HepG2 (cell line): Measurements from ENCODE around the gene TTC38. TPM values are rescaled to one million over a fixed set of nuclear protein-coding genes. Genes with fewer than 3 reads are reported as not detected.
A peak's percentile ranks its signal among the peaks of the same experiment; 100 is the strongest.

Experiments
- ATAC-seq: fragments of 200-7000 bp; cut with Tn5 transposase; 3 replicates; pipeline ENCODE4 v1.9.1; 2020; ENCODE audit warnings: mild to moderate bottlenecking, moderate library complexity
- BruUV-seq: library from RNA; stranded (reverse); fragments of 400-500 nt; replicated peaks from 2 replicates; lab custom pipeline; 2021; lab: Mats Ljungman, UMichigan
- CTCF ChIA-PET: fragments of 300-600 bp; formaldehyde crosslinking; extraction: SDS; loops from one replicate; lab custom pipeline; 2021; ENCODE audit warnings: low total read pairs, inconsistent platforms, low intra/inter-chr PET ratio; lab: Yijun Ruan, JAX
- POLR2A ChIA-PET: fragments of 350-600 bp; sonication (Branson Sonifier 250); formaldehyde crosslinking; loops from one replicate; lab custom pipeline; 2020; ENCODE audit warnings: antibody characterized with exemption, inconsistent platforms; lab: Yijun Ruan, JAX
- DNase-seq: peaks from one replicate; pipeline ENCODE4 v3.0.0-alpha.2; 2015; ENCODE audit warnings: low spot score
- FAIRE-seq: peaks from 3 replicates; lab custom pipeline; 2011; peaks lifted over from hg19 to GRCh38; lab: Jason Lieb, UNC
- H2AFZ ChIP-seq: one replicate; pipeline ENCODE4 v1.6.1; 2011; ENCODE audit warnings: low read length, inconsistent platforms
- H3K27ac ChIP-seq: fragments of 300-600 bp; 3 replicates; pipeline ENCODE4 v1.8.0; 2011; ENCODE audit warnings: mixed run types, mild to moderate bottlenecking, mixed read lengths, low read length, inconsistent platforms; ENCODE audit not compliant: insufficient read depth; ENCODE audit errors: extremely low read length
- H3K27me3 ChIP-seq, 2 experiments: fragments of 200-600 bp in 1 of 2; 2 replicates in 1 of 2; 3 replicates in 1 of 2; pipeline versions ENCODE4 v1.6.0 to v1.8.0; 2011; ENCODE audit warnings: low read length in 2 of 2, mild to moderate bottlenecking in 2 of 2, moderate library complexity in 2 of 2, inconsistent platforms in 1 of 2; ENCODE audit not compliant: insufficient read depth in 2 of 2, control insufficient read depth in 1 of 2
- H3K36me3 ChIP-seq, 2 experiments: fragments of 200-600 bp in 1 of 2; replicated peaks in 1 of 2; 2 replicates in 1 of 2; 3 replicates in 1 of 2; pipeline versions ENCODE4 v1.5.1 to v1.8.0; 2011; ENCODE audit warnings: low read length in 2 of 2, inconsistent platforms in 1 of 2; ENCODE audit not compliant: insufficient read depth in 2 of 2, control insufficient read depth in 1 of 2
- H3K4me1 ChIP-seq: 2 replicates; pipeline ENCODE4 v1.5.1; 2012; ENCODE audit warnings: low read length, inconsistent platforms; ENCODE audit not compliant: insufficient read depth
- H3K4me2 ChIP-seq: 2 replicates; pipeline ENCODE4 v1.6.0; 2011; ENCODE audit warnings: low read depth, low read length, inconsistent platforms
- H3K4me3 ChIP-seq, 3 experiments: fragments of 200-600 bp in 1 of 3; sonication (generic), shearing (Covaris generic) in 1 of 3; replicated peaks in 1 of 3; 2 replicates each; pipeline ENCODE4 v1.5.1; 2011 to 2016; ENCODE audit warnings: low read length in 3 of 3, inconsistent platforms in 2 of 3, low read depth in 2 of 3, mild to moderate bottlenecking in 2 of 3, control low read depth in 1 of 3, mixed read lengths in 1 of 3; ENCODE audit not compliant: insufficient read depth in 1 of 3
- H3K79me2 ChIP-seq: one replicate; pipeline ENCODE4 v1.6.1; 2011; ENCODE audit warnings: low read length, inconsistent platforms; ENCODE audit not compliant: insufficient read depth
- H3K9ac ChIP-seq: 2 replicates; pipeline ENCODE4 v1.6.0; 2011; ENCODE audit warnings: mild to moderate bottlenecking, low read depth, low read length, inconsistent platforms; ENCODE audit not compliant: insufficient read depth
- H3K9me3 ChIP-seq: 2 replicates; pipeline ENCODE4 v1.5.1; 2012; ENCODE audit warnings: mild to moderate bottlenecking, low read length
- H4K20me1 ChIP-seq: 2 replicates; pipeline ENCODE4 v1.6.0; 2011; ENCODE audit warnings: inconsistent platforms, mild to moderate bottlenecking, low read length, moderate library complexity; ENCODE audit not compliant: insufficient read depth
- BCL6 ChIP-seq: IDR thresholded peaks from 2 replicates; pipeline ENCODE4 v1.6.1; 2016; ENCODE audit warnings: missing genetic modification reagents, missing compliant biosample characterization
- GFI1 ChIP-seq: sonication (generic); formaldehyde crosslinking; IDR thresholded peaks from 2 replicates; pipeline ENCODE4 v1.5.0; 2020; ENCODE audit warnings: missing genetic modification reagents, mild to moderate bottlenecking, borderline replicate concordance
- NCOA1 ChIP-seq: sonication (generic); formaldehyde crosslinking; IDR thresholded peaks from 2 replicates; pipeline ENCODE4 v1.9.0; 2021; ENCODE audit warnings: missing genetic modification reagents
- NR2F1 ChIP-seq, 2 experiments: fragments of 450-650 bp in 1 of 2; formaldehyde crosslinking in 1 of 2; IDR thresholded peaks; 2 replicates each; pipeline versions ENCODE4 v1.5.0 to v1.6.1; 2016 to 2020; ENCODE audit warnings: mild to moderate bottlenecking in 1 of 2, missing compliant biosample characterization in 1 of 2, missing genetic modification reagents in 1 of 2, moderate library complexity in 1 of 2
- NR2F2 ChIP-seq: IDR thresholded peaks from 2 replicates; pipeline ENCODE4 v1.6.1; 2012; ENCODE audit warnings: low read depth, inconsistent platforms, borderline replicate concordance
- NR2F6 ChIP-seq, 2 experiments: IDR thresholded peaks; 2 replicates each; pipeline ENCODE4 v1.6.1; 2016; ENCODE audit warnings: antibody characterized with exemption in 1 of 2, mild to moderate bottlenecking in 1 of 2
- RARA ChIP-seq: IDR thresholded peaks from 2 replicates; pipeline ENCODE4 v1.6.1; 2016; ENCODE audit warnings: missing genetic modification reagents, missing compliant biosample characterization
- REL ChIP-seq: sonication (generic); formaldehyde crosslinking; conservative IDR thresholded peaks from 2 replicates; pipeline ENCODE4 v1.8.0; 2022; ENCODE audit warnings: mild to moderate bottlenecking, missing genetic modification reagents, moderate library complexity
- TBX2 ChIP-seq: sonication (generic); formaldehyde crosslinking; IDR thresholded peaks from 2 replicates; pipeline ENCODE4 v1.5.0; 2020; ENCODE audit warnings: missing genetic modification reagents, mild to moderate bottlenecking, borderline replicate concordance
- XBP1 ChIP-seq: sonication (generic); formaldehyde crosslinking; IDR thresholded peaks from 2 replicates; pipeline ENCODE4 v1.5.0; 2020; ENCODE audit warnings: missing genetic modification reagents
- ZNF101 ChIP-seq: sonication (generic); formaldehyde crosslinking; IDR thresholded peaks from 2 replicates; pipeline ENCODE4 v1.4.0; 2020; ENCODE audit warnings: mild to moderate bottlenecking, low read depth, missing genetic modification reagents, borderline replicate concordance
- ZNF589 ChIP-seq: sonication (generic); formaldehyde crosslinking; conservative IDR thresholded peaks from 2 replicates; pipeline ENCODE4 v1.8.0; 2022; ENCODE audit warnings: mild to moderate bottlenecking, moderate library complexity, missing genetic modification reagents
- WGBS: methylation state at CpG from one replicate; pipeline ENCODE4 v1.1.6; 2017; ENCODE audit warnings: low lambda C conversion rate; 5-methylcytosine and 5-hydroxymethylcytosine counted together
- in situ Hi-C: cut with HindIII; loops from 2 replicates; pipeline ENCODE4 v1.10.0; 2017; ENCODE audit warnings: low pct_unique_long_range_greater_than_20kb; ENCODE audit not compliant: extremely low pct_ligation_motif_present
- intact Hi-C: fragments of 100-400 bp; cut with micrococcal nuclease; formaldehyde crosslinking; loops from one replicate; pipeline ENCODE4 v1.10.0; 2022; ENCODE audit not compliant: unreplicated experiment
- polyA plus RNA-seq, 8 experiments: library from polyadenylated mRNA; depleted of rRNA in 3 of 8; stranded (reverse) in 7 of 8; unstranded in 1 of 8; fragments of >200 nt; fragmentation: Illumina TruSeq in 4 of 8; extraction: Trizol in 4 of 8; gene quantifications; 2 replicates each; pipeline versions ENCODE4 v1.2.1 to v1.2.3, GENCODE V29; 2011 to 2016; ENCODE audit warnings: low read depth in 4 of 8, missing spikeins in 1 of 8, mixed read lengths in 1 of 8; ENCODE audit not compliant: insufficient read depth in 1 of 8
- total RNA-seq, 5 experiments: library from RNA; depleted of rRNA; stranded (reverse); fragments of >200 nt; fragmentation: Illumina TruSeq; extraction: Trizol; gene quantifications; 2 replicates each; pipeline ENCODE4 v1.2.3, GENCODE V29; 2016; ENCODE audit warnings: low read depth in 1 of 5
- TF ChIP-seq, protein P1 (sequence below): sonication (generic); formaldehyde crosslinking; IDR thresholded peaks from 2 replicates; pipeline ENCODE4 v1.4.0; 2020; ENCODE audit warnings: missing genetic modification reagents

TTC38 gene
- total and polyA plus RNA-seq, 2 of the 13 experiments (the other 11 are each of a cell fraction or from before 2014, with no cell fraction given): 101 to 105 TPM

DNA sequence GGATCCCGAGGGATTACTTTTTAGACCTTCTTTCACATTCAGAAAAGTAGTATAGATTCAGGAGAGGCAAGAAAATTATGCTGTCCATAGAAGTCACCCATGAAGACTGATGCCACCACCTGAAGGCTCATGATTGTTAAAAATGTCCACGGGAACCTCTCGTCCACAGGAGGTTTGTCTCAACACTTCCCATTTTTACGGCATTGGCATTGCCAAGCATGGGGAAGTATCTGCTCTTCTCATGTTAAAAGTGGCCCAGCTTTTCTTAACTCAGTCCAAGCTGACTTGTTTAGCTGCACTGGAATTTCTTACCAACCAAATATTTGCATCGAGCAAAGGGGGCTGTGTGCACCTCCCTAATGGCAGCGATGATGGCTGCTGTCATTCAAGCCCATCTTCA is 27.3 kb upstream of the TTC38 start:
- no peak overlapping the region for H3K4me2 ChIP-seq
- H3K27me3 ChIP-seq: no peaks in the 10 kb centered on the region
- H4K20me1 ChIP-seq: no peaks in the 10 kb centered on the region
- no peak overlapping the region for H3K9ac ChIP-seq
- ChIA-PET POLR2A (no interaction called here), CTCF (no interaction called here)
- H3K4me3 ChIP-seq: no peak overlapping the region
- H3K79me2 ChIP-seq: no peaks in the 10 kb centered on the region
- H3K36me3 ChIP-seq: peaks cover 4 to 23% of the 10 kb centered on the region in 2 experiments; a peak in 4 of 5 replicates
- TF ChIP-seq NCOA1 (CRISPR knock-in tag) (no peak), ZNF589 (CRISPR knock-in tag) (no peak), ZNF101 (CRISPR knock-in tag) (no peak), REL (CRISPR knock-in tag) (no peak), TBX2 (CRISPR knock-in tag) (no peak), XBP1 (CRISPR knock-in tag) (no peak)
- TF ChIP-seq, protein P1, sequence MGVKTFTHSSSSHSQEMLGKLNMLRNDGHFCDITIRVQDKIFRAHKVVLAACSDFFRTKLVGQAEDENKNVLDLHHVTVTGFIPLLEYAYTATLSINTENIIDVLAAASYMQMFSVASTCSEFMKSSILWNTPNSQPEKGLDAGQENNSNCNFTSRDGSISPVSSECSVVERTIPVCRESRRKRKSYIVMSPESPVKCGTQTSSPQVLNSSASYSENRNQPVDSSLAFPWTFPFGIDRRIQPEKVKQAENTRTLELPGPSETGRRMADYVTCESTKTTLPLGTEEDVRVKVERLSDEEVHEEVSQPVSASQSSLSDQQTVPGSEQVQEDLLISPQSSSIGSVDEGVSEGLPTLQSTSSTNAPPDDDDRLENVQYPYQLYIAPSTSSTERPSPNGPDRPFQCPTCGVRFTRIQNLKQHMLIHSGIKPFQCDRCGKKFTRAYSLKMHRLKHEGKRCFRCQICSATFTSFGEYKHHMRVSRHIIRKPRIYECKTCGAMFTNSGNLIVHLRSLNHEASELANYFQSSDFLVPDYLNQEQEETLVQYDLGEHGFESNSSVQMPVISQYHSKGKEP (CRISPR knock-in tag): no peak
- no peaks in the 10 kb centered on the region for H3K9me3 ChIP-seq
- WGBS: 83% methylated on average over 6 of the region's 6 CpGs
- BruUV-seq: no TSS peak
- no peak for ATAC-seq
- H3K4me1 ChIP-seq: peaks cover 14% of the 10 kb centered on the region
- intact Hi-C loops: no loop called here
- DNase-seq: no peak
- H3K27ac ChIP-seq: no peak overlapping the region
- H2AFZ ChIP-seq: no peak overlapping the region
- FAIRE-seq: no peak
- in situ Hi-C loops: no loop called here

DNA sequence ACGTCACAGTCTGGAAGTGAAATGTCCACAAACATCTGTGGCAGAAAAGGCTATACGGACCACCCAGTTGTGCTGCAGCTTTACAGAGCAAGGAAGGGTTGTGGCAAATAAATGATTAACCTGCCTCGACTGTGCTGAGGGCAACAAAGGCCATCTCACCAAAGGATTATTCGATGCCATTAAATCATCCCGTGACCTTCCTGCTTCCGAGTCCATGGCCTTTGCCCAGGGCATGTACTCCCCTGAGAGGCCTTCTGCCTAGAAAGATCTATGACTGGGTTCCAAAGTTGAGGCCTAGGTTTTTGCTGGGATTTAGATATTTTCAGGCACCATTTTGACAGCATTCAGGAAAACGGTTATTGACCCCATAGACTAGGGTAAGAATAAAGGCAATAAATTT is 26.9 kb upstream of the TTC38 start:
- no TSS peak for BruUV-seq
- ChIA-PET CTCF (no interaction called here), POLR2A (no interaction called here)
- DNase-seq: no peak
- H3K4me2 ChIP-seq: no peak overlapping the region
- peak in 1 of 2 experiments; percentile 59; a peak in 2 of 4 replicates for TF ChIP-seq NR2F1 (CRISPR knock-in tag; IDR thresholded peaks at IDR 0.05)
- TF ChIP-seq NR2F2: peak; percentile 64; the same call in 1 of the 2 replicates
- TF ChIP-seq GFI1 (CRISPR knock-in tag): no peak
- peak; percentile 44 for TF ChIP-seq NR2F6 (IDR thresholded peaks at IDR 0.05)
- no peak for TF ChIP-seq NR2F6 (CRISPR knock-in tag; IDR thresholded peaks at IDR 0.05)
- 0 out of 2 replicates have a peak, but pooled peaks have one; percentile 8 for TF ChIP-seq BCL6
- TF ChIP-seq RARA (CRISPR knock-in tag): peak; percentile 28; the same call in 1 of the 2 replicates
- no peaks in the 10 kb centered on the region for H3K9me3 ChIP-seq
- no peaks in the 10 kb centered on the region for H3K79me2 ChIP-seq
- H3K4me3 ChIP-seq: no peak overlapping the region
- H4K20me1 ChIP-seq: no peaks in the 10 kb centered on the region
- intact Hi-C loops (no loop called here), in situ Hi-C loops (no loop called here)
- H2AFZ ChIP-seq: no peak overlapping the region
- no peak for ATAC-seq
- peaks cover 14% of the 10 kb centered on the region for H3K4me1 ChIP-seq
- no peak overlapping the region for H3K27ac ChIP-seq
- no peak overlapping the region for H3K9ac ChIP-seq
- H3K36me3 ChIP-seq: peaks cover 4 to 20% of the 10 kb centered on the region in 2 experiments; a peak in 4 of 5 replicates
- FAIRE-seq: no peak
- WGBS: 69% methylated on average over 7 of the region's 7 CpGs
- no peaks in the 10 kb centered on the region for H3K27me3 ChIP-seq
